ENCODE data around the gene LMF2.

The LMF2 gene

GRCh38 chr22:50483106-50483505 lies 24.4 kb downstream of the LMF2 start:
- no peak for DNase-seq (ENCODE audit: low read depth)

GRCh38 chr22:50482107-50483074 lies 25.1 kb downstream of the LMF2 start:
- DNase-seq (ENCODE audit: low read depth): no peak

- peak; percentile 51 for DNase-seq (ENCODE audit: low read depth)
These were observed 25.9 kb downstream of the LMF2 start, which contains the start of gene ADM2 for GRCh38 chr22:50481440-50482106. Gene ADM2 (plus strand): TSS chr22:50481543. CDS start chr22:50481848, 305 bp downstream.

GRCh38 chr22:50481045-50481439 lies 26.5 kb downstream of the LMF2 start:
- no peak for DNase-seq (ENCODE audit: low read depth)

GRCh38 chr22:50479721-50480120 lies 27.8 kb downstream of the LMF2 start:
- DNase-seq (ENCODE audit: low read depth): no peak

- DNase-seq (ENCODE audit: low read depth): no peak
These were observed 29.6 kb downstream of the LMF2 start for GRCh38 chr22:50477923-50478322.

GRCh38 chr22:50476868-50477267 lies 30.6 kb downstream of the LMF2 start:
- no peak for DNase-seq (ENCODE audit: low read depth)

- no peak for DNase-seq (ENCODE audit: low read depth)
These were observed 31.9 kb downstream of the LMF2 start for GRCh38 chr22:50475652-50476002.

GRCh38 chr22:50474710-50475651 lies 32.5 kb downstream of the LMF2 start, which contains the start of gene SBF1:
Gene SBF1 (minus strand): TSS chr22:50475035. CDS start chr22:50474840, 195 bp downstream.
- DNase-seq (ENCODE audit: low read depth): peak; percentile 85

- DNase-seq (ENCODE audit: low read depth): no peak
These were observed 33.4 kb downstream of the LMF2 start for GRCh38 chr22:50473855-50474671.

GRCh38 chr22:50473088-50473487 lies 34.4 kb downstream of the LMF2 start:
- DNase-seq (ENCODE audit: low read depth): no peak

GRCh38 chr22:50471962-50472361 lies 35.5 kb downstream of the LMF2 start:
- DNase-seq (ENCODE audit: low read depth): no peak

GRCh38 chr22:50471197-50471847 lies 36.2 kb downstream of the LMF2 start:
- no peak for DNase-seq (ENCODE audit: low read depth)

GRCh38 chr22:50470491-50470890 lies 37.0 kb downstream of the LMF2 start:
- no peak for DNase-seq (ENCODE audit: low read depth)

- DNase-seq (ENCODE audit: low read depth): peak; percentile 98
These were observed 37.9 kb downstream of the LMF2 start for GRCh38 chr22:50469377-50470305.

- no peak for DNase-seq (ENCODE audit: low read depth)
These were observed 38.9 kb downstream of the LMF2 start for GRCh38 chr22:50468626-50469025.

GRCh38 chr22:50467773-50468440 lies 39.6 kb downstream of the LMF2 start:
- DNase-seq (ENCODE audit: low read depth): no peak

GRCh38 chr22:50467341-50467740 lies 40.2 kb downstream of the LMF2 start:
- DNase-seq (ENCODE audit: low read depth): no peak

Data from activated T-helper 1 cell treated with Interleukin-2 at 50 U/mL for 16 hours (primary cell).